Mucosa of descending colon (tissue), 3 donors: ENCODE results near the gene UVSSA. TPM values are rescaled to one million over a fixed set of nuclear protein-coding genes. Genes with fewer than 3 reads are reported as not detected.

ENCODE experiments used
- ATAC-seq: fragments of 200-7000 bp; cut with Tn5 transposase; one replicate; pipeline ENCODE4 v1.9.1; 2020; ENCODE audit warnings: mild to moderate bottlenecking, moderate library complexity
- DNase-seq, 3 donors: peaks; one replicate each; pipeline ENCODE4 v3.0.0-alpha.2; 2020
- H3K36me3 ChIP-seq: fragments of 200-600 bp; one replicate; pipeline ENCODE4 v1.8.0; 2021; ENCODE audit warnings: low read depth, mild to moderate bottlenecking
- H3K4me1 ChIP-seq: fragments of 200-600 bp; one replicate; pipeline ENCODE4 v1.8.0; 2021; ENCODE audit warnings: low read depth, mild to moderate bottlenecking
- H3K4me3 ChIP-seq: fragments of 200-600 bp; one replicate; pipeline ENCODE4 v1.8.0; 2021; ENCODE audit warnings: mild to moderate bottlenecking
- H3K9me3 ChIP-seq: fragments of 200-600 bp; one replicate; pipeline ENCODE4 v1.8.0; 2021; ENCODE audit warnings: mild to moderate bottlenecking
- CTCF ChIP-seq: fragments of 200-600 bp; IDR thresholded peaks from one replicate; pipeline ENCODE4 v1.8.0; 2022; ENCODE audit warnings: antibody characterized with exemption, mild to moderate bottlenecking
- intact Hi-C, 2 donors: fragments of 100-400 bp; cut with DNase I in 1 of 2; cut with micrococcal nuclease in 1 of 2; formaldehyde crosslinking; loops; one replicate each; pipeline versions ENCODE4 v1.11.0 to v1.11.1; 2022; cut with DNase I, micrococcal nuclease
- total RNA-seq, 3 donors: library from RNA; stranded (reverse); fragmentation: NEBNext Ultra II Directional in 2 of 3; extraction: Animal tissue kit (Norgen Biotek cat#: 25700) in 2 of 3; gene quantifications; one replicate each; pipeline versions ENCODE4 v1.2.1 to v1.2.4, GENCODE V29; 2021 to 2023
- donor health status: DM: no; HTN: no; CAD: no; lungs with moderate emphysema.
- donor health status: DM: no; HTN: no; CAD: no.
- donor health status: DM: no; HTN: yes; CAD: no.

Gene UVSSA
- total RNA-seq, 3 donors from 2014 or later = 31.7 to 39.9 (median 36.8) TPM

- DNase-seq (peak; percentile 62 to 81 (median 73)), ATAC-seq (peak; percentile 19)
- intact Hi-C loops = loop anchor here in 1 of 2 donors (10.0 kb wide), 1 partner anchor 91 kb away; no protein-coding TSS in a partner anchor
- Histone ChIP-seq H3K36me3 (peaks cover 9% of the 10 kb centered on the region), H3K9me3 (no peaks in the 10 kb centered on the region), H3K4me3 (peak overlapping the region; percentile 93), H3K4me1 (peaks cover 13% of the 10 kb centered on the region)
- no peak for TF ChIP-seq CTCF
These were observed 866 bp upstream of the UVSSA start for GRCh38 chr4:1345903-1346780.

DNA sequence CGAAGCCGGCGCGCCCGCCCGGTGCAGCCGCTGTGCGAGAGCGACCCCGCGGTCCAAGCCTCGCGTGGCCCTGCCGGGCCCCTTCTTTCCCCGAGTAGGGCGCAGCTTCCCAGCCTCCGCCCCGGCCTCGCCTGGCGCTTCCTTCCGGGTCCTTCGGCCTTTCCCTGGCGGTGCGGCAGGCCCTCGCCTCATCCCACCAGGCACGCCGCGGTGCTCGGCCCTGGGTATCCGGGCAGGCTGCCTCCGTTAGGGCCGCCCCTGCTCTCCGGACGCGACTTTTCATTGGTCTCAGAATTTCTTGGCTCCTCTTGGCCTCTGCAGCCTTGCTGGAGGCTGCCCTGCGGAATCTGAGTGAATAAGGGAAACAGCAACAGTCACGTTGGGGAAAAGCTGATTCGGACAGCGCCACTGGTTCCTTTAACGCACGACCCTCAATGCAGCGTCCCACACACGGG is 429 bp downstream of the UVSSA start:
- intact Hi-C loops = loop anchor here in 1 of 2 donors (10.0 kb wide), 1 partner anchor 93 kb away; no protein-coding TSS in a partner anchor
- Histone ChIP-seq H3K9me3 (no peaks in the 10 kb centered on the region), H3K36me3 (peaks cover 9% of the 10 kb centered on the region), H3K4me1 (peaks cover 13% of the 10 kb centered on the region), H3K4me3 (peak overlapping the region; percentile 93)
- ATAC-seq = peak; percentile 43
- peak; percentile 66 to 86 (median 82) for DNase-seq
- no peak for TF ChIP-seq CTCF

GRCh38 chr4:1348014-1348513 is 1.1 kb downstream of the UVSSA start:
- H3K36me3 ChIP-seq = peaks cover 9% of the 10 kb centered on the region
- ATAC-seq (no peak), DNase-seq (no peak)
- peaks cover 13% of the 10 kb centered on the region for H3K4me1 ChIP-seq
- no peak for TF ChIP-seq CTCF
- peak overlapping the region; percentile 93 for H3K4me3 ChIP-seq
- no peaks in the 10 kb centered on the region for H3K9me3 ChIP-seq
- intact Hi-C loops = loop anchor here in 1 of 2 donors (10.0 kb wide), 1 partner anchor 93 kb away; no protein-coding TSS in a partner anchor

GRCh38 chr4:1348746-1349145 is 1.7 kb downstream of the UVSSA start:
- intact Hi-C loops = loop anchor here in 1 of 2 donors (10.0 kb wide), 1 partner anchor 94 kb away; no protein-coding TSS in a partner anchor
- Histone ChIP-seq H3K4me1 (peaks cover 13% of the 10 kb centered on the region), H3K9me3 (no peaks in the 10 kb centered on the region), H3K4me3 (no peak overlapping the region), H3K36me3 (peaks cover 9% of the 10 kb centered on the region)
- DNase-seq = no peak
- TF ChIP-seq CTCF = no peak
- ATAC-seq = no peak

- DNase-seq (no peak), ATAC-seq (no peak)
- intact Hi-C loops = loop anchor here (10.0 kb wide), 3 partner anchors 95 to 275 kb away; no protein-coding TSS in a partner anchor
- TF ChIP-seq CTCF = no peak
- Histone ChIP-seq H3K36me3 (peaks cover 9% of the 10 kb centered on the region), H3K4me3 (no peak overlapping the region), H3K4me1 (peaks cover 13% of the 10 kb centered on the region), H3K9me3 (no peaks in the 10 kb centered on the region)
These were observed 2.6 kb downstream of the UVSSA start for GRCh38 chr4:1349359-1350168.
